GM19455 (cell line): ENCODE results near the gene EXOC1.

Experiments used
- ATAC-seq: cut with Tn5 transposase; IDR thresholded peaks from one replicate; pipeline ENCODE4 v1.9.1; 2021; ENCODE audit not compliant: unreplicated experiment

The EXOC1 gene

DNA sequence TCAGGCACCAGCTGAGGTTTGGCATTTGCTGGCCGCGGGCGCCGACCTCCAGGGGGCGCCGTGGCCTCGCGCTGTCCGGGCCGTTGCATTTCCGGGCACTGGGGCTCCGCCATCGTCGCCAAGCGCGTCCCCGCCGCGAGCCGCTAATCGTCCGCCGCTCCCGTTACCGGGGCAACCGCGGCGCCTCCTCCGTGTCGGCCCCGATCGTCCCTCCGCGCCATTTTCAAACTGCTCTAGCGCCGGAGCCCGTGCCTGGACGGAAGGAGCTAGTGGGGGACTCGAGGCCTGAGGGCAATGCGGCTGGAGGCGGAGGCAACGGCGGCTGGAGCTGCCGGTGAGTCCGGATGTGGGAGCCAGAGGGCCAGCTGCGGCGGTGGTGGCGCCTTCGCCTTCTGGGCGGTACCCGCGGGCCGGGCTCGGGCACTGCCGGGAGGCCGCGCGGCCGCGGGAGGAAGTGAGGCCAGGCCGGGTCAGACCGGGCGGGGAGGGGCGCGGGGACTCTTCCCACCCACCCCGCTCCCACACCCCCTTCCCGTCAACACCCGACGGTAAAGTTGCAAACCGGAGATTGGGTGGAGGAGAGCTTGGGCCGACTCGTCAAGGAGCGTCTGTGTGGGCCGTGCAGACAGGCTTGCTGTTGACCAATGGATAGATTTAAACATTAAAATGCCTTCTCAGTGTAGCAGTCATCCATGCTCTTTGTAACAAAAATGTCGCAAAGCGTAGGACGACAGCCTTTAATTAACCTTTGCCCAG lies 95.5 kb downstream of the EXOC1 start, which contains the start of gene CEP135:
TSS of gene CEP135 (plus strand) at position 220 of the 756 bp plus-strand sequence. CDS start 3,186 bp downstream, outside the sequence.
- ATAC-seq = peak; percentile 74

DNA sequence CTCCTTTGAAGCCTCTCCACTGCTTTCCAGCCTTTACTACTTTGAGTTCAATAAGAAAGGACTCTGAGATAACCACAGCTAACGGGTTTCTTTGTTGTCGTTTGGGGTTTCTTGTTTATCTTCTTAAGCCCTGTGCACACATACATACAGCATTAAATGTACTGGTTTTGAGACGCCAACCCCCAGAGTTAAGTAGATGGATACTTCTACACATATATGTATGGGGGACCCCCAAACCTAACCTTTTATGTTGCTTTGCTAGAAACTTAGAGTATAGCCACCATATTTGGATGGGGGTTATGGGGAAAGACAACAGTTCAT lies 96.0 kb downstream of the EXOC1 start:
- ATAC-seq = no peak

DNA sequence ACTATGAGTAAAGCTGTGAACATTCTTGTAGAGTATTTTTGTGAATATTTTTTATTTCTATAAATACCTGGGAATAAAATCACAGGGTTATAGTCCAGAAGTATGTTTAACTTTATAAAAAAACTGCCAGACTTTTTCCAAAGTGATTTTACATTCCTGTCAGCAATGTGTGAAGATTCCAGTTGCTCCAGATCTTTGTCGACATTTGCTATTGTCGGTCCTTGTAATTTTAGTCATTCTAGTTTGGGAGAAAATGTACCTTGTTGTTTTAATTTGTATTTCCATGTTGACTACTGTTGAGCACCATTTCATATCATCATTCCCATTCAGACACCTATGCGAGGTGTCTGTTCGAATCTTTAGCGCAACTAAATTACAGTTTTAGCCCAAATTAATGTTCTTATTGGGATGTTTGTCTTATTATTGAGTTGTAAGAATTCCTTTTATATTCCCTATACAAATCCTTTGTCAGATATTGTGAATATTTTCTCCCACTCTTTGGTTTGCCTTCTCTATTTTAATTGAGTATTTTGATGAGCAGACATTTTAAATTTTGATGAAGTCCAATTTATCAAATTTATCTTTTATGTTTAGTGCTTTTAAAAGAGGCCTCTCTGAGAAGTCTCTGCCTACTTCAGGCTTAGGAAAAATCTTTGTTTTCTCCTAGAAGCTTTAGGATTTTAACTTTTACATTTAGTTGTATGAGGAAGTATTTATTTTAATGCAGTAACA lies 97.9 kb downstream of the EXOC1 start:
- ATAC-seq = no peak
